ENCODE data around the gene RALY.

DNA sequence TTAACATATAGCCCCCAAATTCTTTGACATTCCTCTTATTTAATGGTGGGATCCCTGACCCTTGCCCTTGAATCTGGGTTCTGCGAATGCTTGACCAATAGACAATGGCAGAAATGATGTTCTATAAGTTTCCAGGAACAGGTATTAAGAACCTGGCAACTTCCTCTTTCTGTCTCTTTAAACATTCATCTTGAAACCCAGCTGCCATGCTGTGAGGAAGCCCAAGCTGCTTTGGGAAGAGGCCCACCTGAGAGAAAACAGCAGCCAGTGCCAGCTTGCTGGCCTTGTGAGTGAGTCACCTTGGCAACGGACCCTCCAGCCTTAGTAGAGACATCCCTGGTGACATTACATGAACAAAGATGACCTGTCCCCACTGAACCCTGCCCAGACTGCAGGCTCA, 45.2 kb upstream of the RALY start:
- no peak for TF ChIP-seq POLR2A (IDR thresholded peaks at IDR 0.05)
- TF ChIP-seq CTCF (IDR thresholded peaks at IDR 0.05) = no peak
- TF ChIP-seq EP300 (IDR thresholded peaks at IDR 0.05; ENCODE audit: low read depth) = no peak
- TF ChIP-seq POLR2AphosphoS5 (IDR thresholded peaks at IDR 0.05) = no peak
